HG02884 (cell line): Measurements from ENCODE around the gene PAFAH2.
"Not testable (repeated sequence)": the region's sequence is repeated elsewhere in the genome, so short reads cannot be mapped to it uniquely, and the experiment has no call there.

ENCODE experiments used
- ATAC-seq: cut with Tn5 transposase; IDR thresholded peaks from one replicate; pipeline ENCODE4 v1.9.1; 2021; ENCODE audit warnings: mild to moderate bottlenecking, moderate library complexity; ENCODE audit not compliant: unreplicated experiment

PAFAH2 gene

GRCh38 chr1:25989440-25990234 is 8.2 kb downstream of the PAFAH2 start:
- ATAC-seq: no peak

- ATAC-seq: no peak
These were observed 9.9 kb downstream of the PAFAH2 start for GRCh38 chr1:25987951-25988350.

- ATAC-seq: not testable (repeated sequence)
These were observed 11.1 kb downstream of the PAFAH2 start for GRCh38 chr1:25986773-25987172.

- no peak for ATAC-seq
These were observed 12.2 kb downstream of the PAFAH2 start for GRCh38 chr1:25985670-25986069.

- no peak for ATAC-seq
These were observed 12.7 kb downstream of the PAFAH2 start for GRCh38 chr1:25985171-25985570.

- no peak for ATAC-seq
These were observed 18.7 kb downstream of the PAFAH2 start for GRCh38 chr1:25979210-25979609.

- ATAC-seq: no peak
These were observed 19.5 kb downstream of the PAFAH2 start for GRCh38 chr1:25978403-25978802.

GRCh38 chr1:25977801-25978200 is 20.1 kb downstream of the PAFAH2 start:
- no peak for ATAC-seq

GRCh38 chr1:25973610-25974321 is 24.1 kb downstream of the PAFAH2 start:
- ATAC-seq: no peak

- ATAC-seq: no peak
These were observed 26.1 kb downstream of the PAFAH2 start for GRCh38 chr1:25971811-25972180.

- ATAC-seq: no peak
These were observed 26.6 kb downstream of the PAFAH2 start for GRCh38 chr1:25971066-25971810.

GRCh38 chr1:25967308-25967707 is 30.6 kb downstream of the PAFAH2 start:
- ATAC-seq: no peak

GRCh38 chr1:25959611-25960010 is 38.3 kb downstream of the PAFAH2 start:
- no peak for ATAC-seq

GRCh38 chr1:25958465-25958864 is 39.4 kb downstream of the PAFAH2 start:
- no peak for ATAC-seq

GRCh38 chr1:25955553-25955952 is 42.3 kb downstream of the PAFAH2 start:
- ATAC-seq: no peak

GRCh38 chr1:25954282-25954938 is 43.5 kb downstream of the PAFAH2 start:
- no peak for ATAC-seq

- no peak for ATAC-seq
These were observed 44.9 kb downstream of the PAFAH2 start for GRCh38 chr1:25952841-25953401.

GRCh38 chr1:25948641-25949040 is 49.2 kb downstream of the PAFAH2 start:
- no peak for ATAC-seq

GRCh38 chr1:25947027-25947426 is 50.8 kb downstream of the PAFAH2 start:
- ATAC-seq: no peak

- no peak for ATAC-seq
These were observed 52.1 kb downstream of the PAFAH2 start for GRCh38 chr1:25945761-25946160.

GRCh38 chr1:25944986-25945385 is 52.9 kb downstream of the PAFAH2 start:
- no peak for ATAC-seq
